Left renal pelvis (tissue), 4 donors: ENCODE results near the gene PDGFB. TPM values are rescaled to one million over a fixed set of nuclear protein-coding genes. Genes with fewer than 3 reads are reported as not detected.

Experiments used
- DNase-seq, 4 donors: peaks; one replicate each; pipeline ENCODE4 v3.0.0-alpha.2; 2013; ENCODE audit warnings: low read depth in 4 of 4, low spot score in 3 of 4
- polyA plus RNA-seq, 4 donors: library from polyadenylated mRNA; unstranded; fragments of 120-200 nt; gene quantifications; one replicate each; pipeline ENCODE4 v1.2.1, GENCODE V29; 2013; ENCODE audit not compliant: insufficient read length in 4 of 4

PDGFB gene
- polyA plus RNA-seq, 4 donors = 8.3 to 15.6 (median 14.5) TPM

GRCh38 chr22:39255449-39256185 lies 10.8 kb upstream of the PDGFB start:
- no peak for DNase-seq

DNA sequence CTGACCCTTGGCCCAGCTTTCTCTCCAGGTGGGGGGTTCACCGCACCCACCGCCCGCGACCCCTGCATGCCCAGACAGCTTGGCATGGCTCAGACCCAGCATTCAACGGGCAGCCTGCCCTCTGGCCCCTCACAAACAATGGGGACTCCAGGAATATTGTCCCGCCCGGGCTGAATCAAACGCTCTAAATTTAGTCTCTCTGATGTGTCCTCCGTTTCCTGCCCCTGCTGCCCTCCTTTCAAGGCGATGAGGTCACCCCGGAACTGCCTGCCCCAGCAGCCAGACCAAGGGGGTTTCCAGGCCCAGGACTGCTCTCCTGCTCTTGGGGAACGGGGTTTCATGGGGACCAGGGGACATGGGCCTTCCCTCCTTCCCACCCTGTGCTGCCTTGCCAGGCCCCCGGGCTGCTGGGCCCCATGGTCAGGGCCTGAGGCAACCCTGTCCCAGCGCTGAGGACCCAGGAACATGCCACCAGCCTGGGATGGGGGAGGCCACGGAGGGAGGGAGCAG lies 10.1 kb upstream of the PDGFB start:
- DNase-seq = no peak

DNA sequence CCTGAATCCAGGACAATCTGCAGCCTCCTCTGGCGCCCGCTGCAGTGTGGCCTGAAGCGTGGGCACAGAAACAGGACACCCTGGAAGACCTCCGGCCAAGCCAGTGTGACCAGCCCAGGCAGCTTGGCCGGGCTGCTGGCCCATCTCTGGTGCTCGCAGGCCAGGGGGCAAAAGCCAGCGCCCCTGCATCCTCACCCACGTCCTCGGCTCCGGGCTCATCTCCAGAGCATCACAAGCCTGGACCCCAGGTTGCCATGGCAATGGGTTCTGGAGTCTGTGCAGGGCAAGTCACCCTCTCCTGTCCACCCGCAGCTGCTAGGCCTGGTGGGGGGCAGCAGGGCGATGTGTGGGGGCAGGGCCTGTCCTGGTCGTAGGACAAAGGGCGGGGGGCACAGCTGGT lies 9.3 kb upstream of the PDGFB start:
- no peak for DNase-seq

DNA sequence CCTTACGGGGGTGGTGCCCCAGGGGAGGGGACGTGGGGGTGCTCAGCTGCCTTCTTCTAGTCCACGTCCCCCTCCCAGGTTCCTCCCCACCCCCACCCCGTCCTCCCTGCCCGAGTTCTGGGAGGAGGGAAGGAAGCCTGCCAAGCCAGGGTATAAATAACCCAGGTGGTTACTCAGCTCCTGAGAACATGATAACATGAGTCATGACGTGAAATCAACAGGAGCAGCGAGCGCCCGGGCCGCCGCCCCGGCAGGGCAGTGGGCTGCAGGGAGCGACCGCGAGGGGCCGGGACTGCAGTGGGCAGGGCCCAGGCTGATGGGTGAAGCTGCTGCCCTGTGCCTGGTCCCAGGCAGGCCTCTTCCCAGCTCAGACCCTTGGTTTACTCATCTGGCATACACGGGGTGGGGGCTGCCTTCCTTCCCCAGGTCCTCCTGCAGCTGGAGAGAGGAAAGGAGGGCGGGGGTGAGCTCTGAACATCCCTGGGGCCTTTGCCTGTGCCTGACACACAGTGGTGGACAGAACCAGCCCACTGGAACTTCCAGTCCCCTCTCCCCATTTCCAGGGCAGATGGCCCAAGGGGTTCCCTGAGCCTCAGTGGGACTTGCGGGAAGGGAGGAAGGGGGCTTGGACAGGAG lies 8.8 kb upstream of the PDGFB start:
- DNase-seq = no peak

GRCh38 chr22:39252461-39253434 lies 8.0 kb upstream of the PDGFB start:
- no peak for DNase-seq

GRCh38 chr22:39251762-39252460 lies 7.1 kb upstream of the PDGFB start:
- no peak for DNase-seq

- DNase-seq = no peak
Measured at GRCh38 chr22:39250838-39251237, 6.1 kb upstream of the PDGFB start.

DNA sequence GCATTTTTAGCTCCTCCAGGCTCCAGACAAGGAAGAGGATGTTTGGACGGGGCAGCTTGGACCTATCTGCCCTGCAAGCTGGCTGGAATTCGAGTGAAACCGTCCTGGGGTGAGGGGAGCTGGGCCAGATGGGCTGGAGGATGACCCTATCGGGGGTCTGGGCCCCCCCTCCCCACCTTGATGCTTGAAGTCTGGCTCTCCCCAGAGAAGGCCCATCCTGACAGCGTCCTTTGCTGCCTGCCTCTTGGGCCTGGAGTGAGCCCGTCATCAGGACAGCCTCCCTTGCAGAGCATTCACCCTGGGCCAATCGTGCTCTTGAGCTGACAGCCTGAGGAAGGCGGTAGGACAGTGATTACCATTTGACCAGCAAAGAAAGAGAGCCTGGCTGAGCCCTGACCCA lies 5.3 kb upstream of the PDGFB start:
- DNase-seq = no peak

DNA sequence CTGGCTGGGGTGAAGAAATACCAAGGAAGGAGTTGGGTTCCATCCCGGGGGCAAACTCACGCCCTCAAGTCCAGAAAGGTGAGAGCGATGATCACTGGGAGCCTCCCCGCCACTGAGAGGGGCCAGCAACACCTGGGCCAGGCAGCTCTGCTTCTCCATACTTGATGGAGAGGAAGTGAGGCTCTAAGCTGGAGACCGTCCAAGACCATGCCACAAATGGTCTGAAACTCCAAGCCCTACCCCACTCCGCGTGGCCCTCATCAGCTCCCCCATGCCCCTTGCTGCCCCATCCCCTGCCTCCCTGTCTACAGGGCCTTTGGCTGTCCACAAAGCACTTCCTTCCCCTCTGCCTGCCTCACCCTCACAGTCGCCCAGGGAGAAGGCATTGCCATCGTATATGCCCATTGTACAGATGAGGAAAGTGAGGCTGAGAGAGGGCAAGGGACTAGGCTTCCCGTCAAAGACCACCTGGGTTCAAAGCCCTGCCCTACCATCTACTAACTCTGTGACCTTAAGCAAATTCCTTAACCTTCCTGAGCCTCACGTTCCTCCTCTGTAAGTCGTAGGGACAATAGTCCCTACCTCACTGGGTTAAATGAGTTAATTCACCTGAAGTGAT lies 4.4 kb upstream of the PDGFB start:
- DNase-seq = no peak

DNA sequence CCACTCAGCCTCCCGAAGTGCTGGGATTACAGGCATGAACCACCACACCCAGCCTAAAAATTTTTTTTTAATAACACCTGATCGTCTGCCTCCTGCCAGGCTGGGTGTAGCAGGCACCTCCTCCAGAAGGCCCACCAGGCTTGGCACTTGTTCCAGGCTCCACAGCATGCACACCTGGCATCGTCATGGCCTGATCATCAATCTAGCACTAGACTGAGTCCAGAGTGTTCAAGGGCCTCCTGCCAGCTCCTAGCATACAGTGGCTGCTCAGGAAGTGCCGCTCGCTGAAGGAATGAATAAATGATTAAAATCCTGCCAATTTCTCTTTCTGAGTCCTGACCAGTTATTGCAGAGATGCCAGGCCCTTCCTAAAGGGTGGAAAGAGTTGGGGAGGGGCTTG lies 3.5 kb upstream of the PDGFB start:
- DNase-seq = no peak

DNA sequence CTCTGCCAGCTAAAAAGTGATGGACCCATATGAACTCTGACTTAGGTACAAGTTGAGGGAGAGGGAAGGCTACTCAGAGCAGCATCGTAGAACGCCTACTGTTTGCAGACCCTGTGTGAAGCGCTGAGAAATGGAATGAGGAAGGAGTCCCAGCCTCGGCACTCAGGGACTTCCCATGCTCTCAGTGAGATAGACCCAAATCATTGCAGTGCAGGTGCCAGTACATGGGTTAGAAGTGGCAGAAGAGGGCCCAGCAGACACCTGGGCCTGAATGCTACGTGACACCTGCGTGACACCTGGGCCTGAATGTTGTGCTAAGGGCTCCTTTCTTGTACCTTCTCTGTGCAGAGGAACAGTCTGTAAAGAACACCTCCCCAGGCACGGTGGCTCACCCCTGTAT lies 2.6 kb upstream of the PDGFB start:
- DNase-seq = no peak

- no peak for DNase-seq
Measured at GRCh38 chr22:39246690-39247332, 2.0 kb upstream of the PDGFB start.

DNA sequence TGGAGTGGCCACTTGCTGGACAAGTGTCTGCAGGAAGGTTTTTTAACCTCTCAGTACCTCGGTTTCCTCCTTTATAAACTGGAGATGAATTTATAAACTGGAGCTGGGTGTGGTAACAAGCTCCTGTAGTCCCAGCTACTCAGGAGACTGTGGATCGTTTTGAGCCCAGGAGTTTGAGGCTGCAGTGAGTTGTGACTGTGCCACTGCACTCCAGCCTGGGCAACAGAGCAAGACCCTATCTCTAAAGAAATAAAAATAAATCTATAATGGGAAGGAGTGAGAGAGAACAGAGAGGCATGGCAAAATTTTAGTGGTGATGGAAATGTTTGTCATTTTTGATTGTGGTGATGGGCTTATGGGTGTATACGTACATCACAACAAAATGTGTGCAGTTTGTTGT lies 1.4 kb upstream of the PDGFB start:
- DNase-seq = no peak

GRCh38 chr22:39245130-39246039 lies 603 bp upstream of the PDGFB start:
- no peak for DNase-seq

- DNase-seq = no peak
Measured at GRCh38 chr22:39244136-39244495, 666 bp downstream of the PDGFB start.

DNA sequence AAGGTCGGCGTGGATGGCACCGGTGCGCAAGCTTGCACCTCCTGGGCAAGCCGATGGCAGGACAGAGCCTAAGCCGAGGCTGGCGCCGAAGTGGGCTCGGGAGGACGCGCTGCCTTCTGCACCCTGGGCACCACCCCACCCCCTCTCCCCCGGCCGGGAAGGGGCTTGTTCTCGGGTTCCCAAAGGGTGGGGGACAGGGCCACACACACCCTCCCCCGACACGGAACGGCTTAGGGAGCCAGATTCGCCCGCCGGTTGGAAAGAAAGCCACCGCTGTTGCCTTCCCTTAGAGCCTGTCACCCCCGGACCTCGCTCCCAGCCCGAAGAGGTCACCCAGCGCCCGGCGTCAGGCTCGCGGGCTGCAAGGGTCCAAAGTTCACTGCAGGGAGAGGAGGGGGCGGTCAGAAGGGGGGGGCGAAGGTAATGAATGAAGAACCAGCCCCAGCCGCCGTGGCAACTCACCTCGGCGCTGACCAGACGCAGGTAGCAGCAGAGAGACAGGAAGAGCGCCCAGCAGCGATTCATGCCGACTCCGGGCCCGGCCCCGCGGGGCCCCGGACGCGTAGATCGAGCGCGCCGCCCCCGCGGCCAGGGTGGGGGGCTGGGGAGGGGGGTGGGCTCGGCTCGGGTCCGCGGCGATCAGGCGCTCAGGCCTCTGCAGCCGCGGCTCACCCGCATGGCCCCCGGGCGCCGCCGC lies 1.2 kb downstream of the PDGFB start:
- no peak for DNase-seq

- no peak for DNase-seq
Measured at GRCh38 chr22:39242595-39243438, 2.0 kb downstream of the PDGFB start.
